OCI-LY1 (cell line): ENCODE data around the gene PDCD1LG2.

Experiments used
- CTCF ChIP-seq: fragments of 200-600 bp; sonication (generic), shearing (Covaris generic); IDR thresholded peaks from 2 replicates; pipeline ENCODE4 v1.5.1; 2017; ENCODE audit warnings: mild to moderate bottlenecking, antibody characterized with exemption, low read length, moderate library complexity, mixed read lengths
- EZH2 ChIP-seq: fragments of 200-600 bp; sonication (generic), shearing (Covaris generic); IDR thresholded peaks from 2 replicates; pipeline ENCODE4 v1.8.0; 2017; ENCODE audit warnings: borderline replicate concordance, mixed run types, mild to moderate bottlenecking, antibody characterized with exemption, low read length, moderate library complexity, mixed read lengths

DNA sequence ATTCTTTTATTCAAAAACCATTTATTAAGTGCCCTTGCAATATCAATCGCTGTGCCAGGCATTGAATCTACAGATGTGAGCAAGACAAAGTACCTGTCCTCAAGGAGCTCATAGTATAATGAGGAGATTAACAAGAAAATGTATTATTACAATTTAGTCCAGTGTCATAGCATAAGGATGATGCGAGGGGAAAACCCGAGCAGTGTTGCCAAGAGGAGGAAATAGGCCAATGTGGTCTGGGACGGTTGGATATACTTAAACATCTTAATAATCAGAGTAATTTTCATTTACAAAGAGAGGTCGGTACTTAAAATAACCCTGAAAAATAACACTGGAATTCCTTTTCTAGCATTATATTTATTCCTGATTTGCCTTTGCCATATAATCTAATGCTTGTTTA, 41.5 kb upstream of the PDCD1LG2 start:
- no peak for TF ChIP-seq CTCF
- no peak for TF ChIP-seq EZH2
